HG02759 (cell line): ENCODE measurements around the gene HNRNPD.
"Not testable (repeated sequence)": the region's sequence is repeated elsewhere in the genome, so short reads cannot be mapped to it uniquely, and the experiment has no call there.

Experiments used
- ATAC-seq: cut with Tn5 transposase; IDR thresholded peaks from one replicate; pipeline ENCODE4 v1.9.1; 2021; ENCODE audit warnings: mild to moderate bottlenecking, moderate library complexity; ENCODE audit not compliant: unreplicated experiment

HNRNPD gene

GRCh38 chr4:82373816-82374625, at the start of gene HNRNPD:
Gene HNRNPD, minus strand, starts transcription at chr4:82373991. Its CDS starts 313 bp downstream, at chr4:82373678.
- ATAC-seq: peak; percentile 94

GRCh38 chr4:82422616-82423015, 48.8 kb upstream of the HNRNPD start:
- no peak for ATAC-seq

GRCh38 chr4:82421796-82422560, 48.2 kb upstream of the HNRNPD start:
- ATAC-seq: no peak

DNA sequence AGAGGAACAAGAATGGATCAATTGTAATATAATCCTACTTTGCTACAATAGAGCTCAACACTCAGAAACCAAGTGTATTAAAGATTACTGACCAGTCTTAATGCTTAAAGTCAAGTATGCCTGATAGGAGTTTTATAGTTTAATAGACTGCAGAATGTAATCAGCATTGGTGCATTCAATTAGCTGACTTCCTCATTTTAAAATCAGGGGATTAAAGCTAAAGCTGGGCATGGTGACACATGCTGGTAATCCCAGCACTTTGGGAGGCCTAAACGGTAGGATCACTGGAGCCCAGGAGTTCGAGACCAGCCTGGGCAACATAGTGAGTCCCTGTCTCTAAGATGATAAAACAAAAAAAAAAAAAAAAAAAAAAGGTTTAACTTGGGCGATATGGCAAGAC, 45.7 kb upstream of the HNRNPD start:
- ATAC-seq: no peak

- ATAC-seq: no peak
These were observed 42.2 kb upstream of the HNRNPD start for GRCh38 chr4:82415922-82416365.

DNA sequence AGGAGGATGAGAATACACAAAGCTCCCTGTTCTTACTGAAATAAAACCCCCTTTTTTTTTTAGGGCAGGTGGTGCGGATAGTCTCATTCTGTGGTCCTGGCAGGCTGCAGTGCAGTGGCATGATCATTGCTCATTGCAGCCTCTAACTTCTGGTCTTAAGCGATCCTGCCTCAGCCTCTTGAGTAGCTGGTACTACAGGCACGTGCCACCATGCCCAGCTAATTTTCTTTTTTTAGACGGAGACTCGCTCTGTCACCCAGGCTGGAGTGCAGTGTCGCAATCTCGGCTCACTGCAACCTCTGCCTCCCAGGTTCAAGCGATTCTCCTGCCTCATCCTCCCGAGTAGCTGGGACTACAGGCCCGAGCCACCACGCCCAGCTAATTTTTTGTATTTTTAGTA, 41.3 kb upstream of the HNRNPD start:
- not testable (repeated sequence) for ATAC-seq

DNA sequence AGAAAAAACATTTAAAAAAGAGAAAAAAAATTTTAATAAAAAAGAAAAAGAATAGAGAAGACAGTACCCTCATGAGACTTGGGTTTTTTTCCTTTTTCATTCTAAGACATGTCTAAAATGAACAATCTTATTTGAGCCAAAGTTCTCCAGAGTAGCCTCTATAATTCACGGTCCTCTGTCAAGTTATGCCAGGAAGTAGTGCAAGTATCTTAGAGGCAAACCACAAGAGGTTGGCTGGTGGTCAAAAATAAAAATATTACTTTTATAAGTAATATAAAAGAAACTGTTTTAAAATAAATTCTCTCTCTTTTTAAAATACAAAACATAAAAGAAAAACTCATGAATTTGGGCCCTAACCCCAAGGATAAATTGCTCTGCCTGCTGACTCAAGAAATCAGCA, 29.9 kb upstream of the HNRNPD start:
- ATAC-seq: no peak

DNA sequence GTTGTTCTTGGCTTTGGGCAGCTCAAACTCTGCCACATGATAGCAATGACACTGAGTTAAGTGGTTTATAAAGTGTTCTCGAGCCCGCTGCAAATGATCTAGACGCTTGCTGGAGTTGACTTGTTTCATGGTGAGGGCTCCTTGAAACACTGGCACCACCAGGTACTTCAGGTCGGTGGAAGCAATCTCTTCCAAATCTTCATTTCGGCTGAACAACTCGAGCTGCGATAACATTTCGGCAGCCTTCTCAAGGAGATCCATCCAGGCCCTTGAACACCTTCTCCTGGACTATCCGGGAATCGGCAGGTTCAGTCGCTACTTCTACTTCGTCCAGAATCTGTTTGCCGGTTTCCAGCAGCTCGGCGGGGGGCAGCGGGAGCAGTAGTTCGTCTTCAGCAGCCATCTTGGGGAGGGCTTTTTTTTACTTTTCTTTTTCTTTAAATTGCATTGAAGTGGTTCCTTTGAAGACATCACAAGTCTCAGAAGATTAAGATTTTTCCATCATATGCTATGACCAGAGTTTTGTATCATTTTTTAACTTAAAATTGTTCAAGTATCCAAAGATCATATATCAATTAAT, 28.5 kb upstream of the HNRNPD start:
- ATAC-seq: no peak

DNA sequence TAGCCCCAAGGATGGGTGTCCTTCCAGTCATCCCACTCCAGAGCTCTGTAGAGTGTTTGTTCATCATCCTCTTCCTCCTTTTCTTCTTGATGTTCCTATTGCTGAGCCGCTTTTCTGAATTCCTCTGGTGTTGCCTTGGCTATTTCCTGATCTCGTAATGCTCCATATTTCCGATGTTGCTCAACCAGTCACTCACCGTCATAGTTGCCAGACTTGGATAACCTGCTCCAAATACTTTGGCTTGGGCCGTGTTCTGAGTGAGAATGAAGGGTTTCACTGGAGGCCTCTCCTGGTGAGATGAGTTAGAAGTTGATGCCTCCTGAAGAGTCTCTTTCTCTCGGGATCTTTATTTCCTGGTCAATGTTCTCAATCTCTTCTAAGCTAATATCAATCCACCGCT, 27.8 kb upstream of the HNRNPD start:
- no peak for ATAC-seq

- ATAC-seq: no peak
These were observed 24.5 kb upstream of the HNRNPD start for GRCh38 chr4:82398263-82398662.

DNA sequence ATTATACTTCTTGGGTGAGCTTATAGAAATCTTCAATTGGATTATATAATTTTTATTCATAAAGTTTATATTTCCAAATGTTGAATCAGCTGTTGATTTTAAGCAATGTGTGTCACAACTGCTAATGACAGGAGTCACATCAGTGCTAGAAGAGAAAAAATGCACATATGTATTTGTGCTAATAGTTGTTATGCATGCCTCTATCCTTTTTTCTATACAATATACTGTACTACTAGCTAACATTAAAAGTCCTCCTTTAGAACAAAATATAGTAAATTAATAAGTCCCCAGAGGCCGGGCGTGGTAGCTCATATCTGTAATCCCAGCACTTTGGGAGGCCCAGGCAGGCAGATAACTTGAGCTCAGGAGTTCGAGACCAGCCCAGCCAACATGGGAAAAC, 23.7 kb upstream of the HNRNPD start:
- no peak for ATAC-seq

DNA sequence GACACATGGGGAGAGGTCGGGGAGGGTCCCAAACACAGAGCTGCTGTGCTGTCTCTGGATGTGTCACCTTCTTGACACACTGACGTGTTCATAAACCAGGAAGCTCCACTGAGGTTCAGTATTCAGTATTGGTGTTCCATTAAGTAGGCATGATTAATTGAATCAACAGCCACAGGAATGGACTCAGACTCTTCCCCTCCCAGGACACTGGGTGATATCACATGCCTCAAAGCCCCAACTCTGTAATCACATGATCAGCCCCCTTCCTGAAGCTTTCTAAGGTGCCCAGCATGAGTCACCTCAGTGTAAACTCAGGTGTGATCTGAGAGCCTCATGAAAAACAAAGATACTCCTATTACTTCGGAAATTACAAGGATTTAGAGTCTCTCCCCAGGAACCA, 21.1 kb upstream of the HNRNPD start:
- ATAC-seq: no peak

- ATAC-seq: not testable (repeated sequence)
These were observed 16.3 kb upstream of the HNRNPD start for GRCh38 chr4:82390061-82390460.

GRCh38 chr4:82388405-82388804, 14.6 kb upstream of the HNRNPD start:
- no peak for ATAC-seq

DNA sequence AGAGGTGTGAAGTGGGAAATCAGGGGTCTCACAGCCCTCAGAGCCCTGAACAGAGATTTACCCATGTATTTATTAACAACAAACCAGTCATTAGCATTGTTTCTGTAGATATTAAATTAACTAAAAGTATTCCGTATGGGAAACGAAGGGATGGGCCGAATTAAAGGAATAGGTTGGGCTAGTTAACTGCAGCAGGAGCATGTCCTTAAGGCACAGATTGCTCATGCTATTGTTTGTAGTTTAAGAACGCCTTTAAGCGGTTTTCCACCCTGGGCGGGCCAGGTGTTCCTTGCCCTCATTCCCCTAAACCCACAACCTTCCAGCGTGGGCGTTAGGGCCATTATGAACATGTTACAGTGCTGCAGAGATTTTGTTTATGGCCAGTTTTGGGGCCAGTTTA, 12.5 kb upstream of the HNRNPD start:
- ATAC-seq: not testable (repeated sequence)

DNA sequence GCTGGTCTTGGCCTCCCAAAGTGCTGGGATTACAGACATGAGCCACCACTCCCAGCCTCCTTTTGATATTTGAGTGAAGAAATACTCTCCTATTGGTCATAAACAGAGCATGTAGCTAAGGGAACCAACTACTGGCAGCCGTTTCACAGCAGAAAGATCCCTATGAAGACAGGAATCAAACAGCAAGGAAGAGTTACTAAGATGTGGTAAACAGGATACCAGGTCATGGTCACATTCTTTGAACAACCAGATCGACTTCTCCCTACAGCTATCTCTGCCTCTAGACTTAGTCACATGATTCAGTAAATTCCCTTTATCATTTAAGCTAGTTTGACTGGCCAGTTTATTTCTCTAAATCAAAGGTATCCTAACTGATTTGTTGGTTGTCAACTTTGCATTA, 9.0 kb upstream of the HNRNPD start:
- ATAC-seq: no peak

DNA sequence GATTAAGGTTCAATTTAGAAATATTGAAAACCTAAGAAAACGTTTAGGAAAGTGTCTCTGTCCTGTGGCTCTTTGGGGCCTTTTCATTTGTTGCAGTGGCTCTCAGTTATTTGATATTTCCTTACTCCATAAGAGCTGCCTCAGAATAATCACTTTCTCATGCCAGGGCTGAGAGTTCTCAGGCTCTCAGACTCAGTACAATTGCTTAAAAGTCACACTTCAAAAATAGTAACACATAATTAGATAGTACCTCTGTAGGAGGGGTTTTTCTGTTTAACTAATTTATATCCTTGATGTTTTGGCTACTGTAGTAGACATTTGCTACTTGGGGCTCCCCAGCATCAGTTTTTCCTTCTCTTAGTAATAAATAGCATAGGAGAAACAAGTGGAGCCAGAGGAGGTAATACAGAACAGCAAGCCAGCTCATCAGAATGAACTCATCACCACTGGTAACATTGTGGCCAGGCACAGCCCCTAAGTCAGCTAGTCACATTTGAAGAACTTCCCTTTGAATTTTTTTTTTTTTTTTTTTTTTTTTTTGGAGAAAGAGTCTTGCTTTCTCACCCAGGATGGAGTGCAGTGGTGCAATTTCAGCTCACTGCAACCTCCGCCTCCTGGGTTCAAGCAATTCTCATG, 8.0 kb upstream of the HNRNPD start:
- no peak for ATAC-seq

- ATAC-seq: no peak
These were observed 7.4 kb upstream of the HNRNPD start for GRCh38 chr4:82381235-82381634.

GRCh38 chr4:82380831-82381230, 7.0 kb upstream of the HNRNPD start:
- no peak for ATAC-seq

GRCh38 chr4:82380344-82380743, 6.6 kb upstream of the HNRNPD start:
- no peak for ATAC-seq

DNA sequence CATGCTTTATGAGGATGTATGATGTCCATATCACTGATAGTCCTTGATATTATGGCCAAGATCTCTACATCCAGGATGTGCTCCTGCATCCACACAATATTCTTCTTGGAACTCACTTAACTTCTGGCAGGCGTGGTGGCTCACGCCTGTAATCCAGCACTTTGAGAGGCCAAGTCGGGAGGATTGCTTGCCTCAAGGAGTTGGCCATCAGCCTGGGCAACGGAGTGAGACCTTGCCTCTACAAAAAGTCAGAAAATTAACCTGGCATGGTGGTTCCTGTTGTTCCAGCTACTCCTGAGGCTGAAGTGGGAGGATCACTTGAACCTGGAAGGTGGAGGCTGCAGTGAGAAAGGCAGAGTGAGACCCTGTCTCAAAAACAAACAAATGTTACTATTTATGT, 2.3 kb upstream of the HNRNPD start:
- no peak for ATAC-seq
